ENCODE results near the gene PTPRZ1. TPM values are rescaled to one million over a fixed set of nuclear protein-coding genes. Genes with fewer than 3 reads are reported as not detected.

The PTPRZ1 gene
- total and polyA plus RNA-seq, 2 of the 4 experiments (the other 2 are of a cell fraction) = not detected

GRCh38 chr7:121908042-121908441 lies 35.1 kb downstream of the PTPRZ1 start:
- TF ChIP-seq RAD21 (IDR thresholded peaks at IDR 0.05; ENCODE audit: low read length) = no peak
- no peak for TF ChIP-seq MAZ (IDR thresholded peaks at IDR 0.05; ENCODE audit: borderline replicate concordance, low read depth, low read length)
- no peak for TF ChIP-seq ELK1 (IDR thresholded peaks at IDR 0.05; ENCODE audit: borderline replicate concordance, low read depth, low read length)
- TF ChIP-seq RFX5 (IDR thresholded peaks at IDR 0.05; ENCODE audit: low read depth, low read length) = no peak
- TF ChIP-seq NFE2L2 (IDR thresholded peaks at IDR 0.05; ENCODE audit: low read depth, low read length) = no peak
- TF ChIP-seq SMC3 (IDR thresholded peaks at IDR 0.05; ENCODE audit: low read depth, low read length) = no peak
- TF ChIP-seq CTCF (conservative IDR thresholded peaks at IDR 0.05; ENCODE audit: low read depth, low read length) = no peak
- TF ChIP-seq MXI1 (IDR thresholded peaks at IDR 0.05; ENCODE audit: borderline replicate concordance, low read depth, low read length) = no peak
- no peak for TF ChIP-seq MAFK (IDR thresholded peaks at IDR 0.05; ENCODE audit: low read depth, low read length)
- TF ChIP-seq USF2 (IDR thresholded peaks at IDR 0.05; ENCODE audit: low read depth, low read length) = no peak
- TF ChIP-seq FOS (IDR thresholded peaks at IDR 0.05; ENCODE audit: low read depth, low read length) = no peak
- no peak for TF ChIP-seq CHD1 (IDR thresholded peaks at IDR 0.05; ENCODE audit: low read depth, low read length)
- TF ChIP-seq RCOR1 (IDR thresholded peaks at IDR 0.05; ENCODE audit: insufficient replicate concordance, low read length) = no peak
- TF ChIP-seq POLR2A (IDR thresholded peaks at IDR 0.05; ENCODE audit: low read depth, low read length) = no peak
- no peak for TF ChIP-seq BHLHE40 (IDR thresholded peaks at IDR 0.05; ENCODE audit: low read depth, low read length)
- TF ChIP-seq CEBPB (IDR thresholded peaks at IDR 0.05; ENCODE audit: low read depth, low read length) = no peak
- Histone ChIP-seq H3K14ac (replicated peaks; ENCODE audit: low read depth, low read length) (no peak overlapping the region), H3K36me3 (ENCODE audit: control insufficient read depth, insufficient read depth, low read length) (no peaks in the 10 kb centered on the region), H4K91ac (ENCODE audit: insufficient read depth, low read depth, low read length) (no peak overlapping the region), H3K4me1 (ENCODE audit: control insufficient read depth, insufficient read depth, low read length) (no peaks in the 10 kb centered on the region), H3K79me1 (ENCODE audit: low read depth in 1 of 2, low read length in 2 of 2) (no peaks in the 10 kb centered on the region), H4K8ac (ENCODE audit: low read depth in 2 of 2, low read length in 2 of 2) (no peak overlapping the region), H2AK9ac (replicated peaks; ENCODE audit: low read depth, low read length, poor library complexity) (no peak overlapping the region), H3K9ac (ENCODE audit: low read depth, low read length) (no peak overlapping the region), H3K4me2 (ENCODE audit: low read depth, low read length) (no peak overlapping the region), H3K4me3 (ENCODE audit: insufficient read depth, low read depth, low read length) (no peak overlapping the region), H4K5ac (ENCODE audit: low read depth, low read length) (no peak overlapping the region), H3K9me1 (ENCODE audit: insufficient read depth, low read length) (no peaks in the 10 kb centered on the region), H3K9me3 (ENCODE audit: control insufficient read depth, insufficient read depth, low read length) (no peaks in the 10 kb centered on the region), H3K23ac (ENCODE audit: low read depth, low read length) (no peak overlapping the region), H2BK20ac (ENCODE audit: low read depth, low read length) (no peak overlapping the region), H3K56ac (ENCODE audit: extremely low read depth, insufficient read depth, low read length) (no peak overlapping the region), H2BK120ac (ENCODE audit: low read depth, low read length) (no peak overlapping the region), H3K18ac (ENCODE audit: low read depth, low read length) (no peak overlapping the region), H3K4ac (ENCODE audit: low read depth, low read length) (no peak overlapping the region), H2AFZ (replicated peaks; ENCODE audit: low read length, poor library complexity) (no peak overlapping the region), H3K27ac (ENCODE audit: insufficient read depth, low read length) (no peak overlapping the region), H4K20me1 (ENCODE audit: insufficient read depth, low read length) (no peaks in the 10 kb centered on the region), H2AK5ac (ENCODE audit: low read depth, low read length) (no peak overlapping the region), H2BK15ac (ENCODE audit: low read depth, low read length) (no peak overlapping the region), H2BK5ac (ENCODE audit: low read depth, low read length, poor library complexity, severe bottlenecking) (no peak overlapping the region), H3K27me3 (ENCODE audit: control insufficient read depth, insufficient read depth, low read length) (no peaks in the 10 kb centered on the region)
- ChIA-PET POLR2A (ENCODE audit: unreplicated experiment) (no interaction called here), CTCF (no interaction called here)
- in situ Hi-C loops (cut with MboI; ENCODE audit: low sequenced_read_pairs) = no loop called here
- intact Hi-C loops (cut with micrococcal nuclease) = no loop called here
- ATAC-seq (ENCODE audit: low read depth) = no peak
- dilution Hi-C loops (cut with HindIII; ENCODE audit: low sequenced_read_pairs, unreplicated experiment) = no loop called here
- BruUV-seq (replicated peaks) = no TSS peak
- no peak for DNase-seq
